ENCODE results near the gene FNIP2. TPM values are rescaled to one million over a fixed set of nuclear protein-coding genes. Genes with fewer than 3 reads are reported as not detected.
"Not testable (repeated sequence)": the region's sequence is repeated elsewhere in the genome, so short reads cannot be mapped to it uniquely, and the experiment has no call there.

The FNIP2 gene
- total RNA-seq, 1 experiment from 2014 or later: 15.8 TPM

- Histone ChIP-seq H3K36me3 (ENCODE audit: control insufficient read depth, insufficient read depth, low read length) (no peaks in the 10 kb centered on the region), H3K4me3 (ENCODE audit: low read depth, low read length) (no peak overlapping the region), H3K9me3 (no peaks in the 10 kb centered on the region), H3K27me3 (replicated peaks; ENCODE audit: control insufficient read depth, insufficient read depth, low read length) (no peaks in the 10 kb centered on the region), H3K4me1 (no peaks in the 10 kb centered on the region)
- Mint-ChIP-seq H3K4me1 (ENCODE audit: low read depth, unreplicated experiment) (peaks cover 6% of the 10 kb centered on the region), H3K27me3 (ENCODE audit: insufficient read depth, unreplicated experiment) (no peaks in the 10 kb centered on the region), H3K9me3 (ENCODE audit: unreplicated experiment) (peaks cover 10% of the 10 kb centered on the region), H3K4me3 (ENCODE audit: unreplicated experiment) (no peak overlapping the region), H3K36me3 (ENCODE audit: insufficient read depth, unreplicated experiment) (peaks cover 7% of the 10 kb centered on the region), H3K27ac (ENCODE audit: unreplicated experiment) (no peak overlapping the region)
- intact Hi-C loops (cut with micrococcal nuclease; ENCODE audit: unreplicated experiment): no loop called here
- CTCF ChIA-PET: no interaction called here
- POLR2A ChIA-PET: no interaction called here
- BruUV-seq (replicated peaks): no TSS peak
- TF ChIP-seq, protein P1, sequence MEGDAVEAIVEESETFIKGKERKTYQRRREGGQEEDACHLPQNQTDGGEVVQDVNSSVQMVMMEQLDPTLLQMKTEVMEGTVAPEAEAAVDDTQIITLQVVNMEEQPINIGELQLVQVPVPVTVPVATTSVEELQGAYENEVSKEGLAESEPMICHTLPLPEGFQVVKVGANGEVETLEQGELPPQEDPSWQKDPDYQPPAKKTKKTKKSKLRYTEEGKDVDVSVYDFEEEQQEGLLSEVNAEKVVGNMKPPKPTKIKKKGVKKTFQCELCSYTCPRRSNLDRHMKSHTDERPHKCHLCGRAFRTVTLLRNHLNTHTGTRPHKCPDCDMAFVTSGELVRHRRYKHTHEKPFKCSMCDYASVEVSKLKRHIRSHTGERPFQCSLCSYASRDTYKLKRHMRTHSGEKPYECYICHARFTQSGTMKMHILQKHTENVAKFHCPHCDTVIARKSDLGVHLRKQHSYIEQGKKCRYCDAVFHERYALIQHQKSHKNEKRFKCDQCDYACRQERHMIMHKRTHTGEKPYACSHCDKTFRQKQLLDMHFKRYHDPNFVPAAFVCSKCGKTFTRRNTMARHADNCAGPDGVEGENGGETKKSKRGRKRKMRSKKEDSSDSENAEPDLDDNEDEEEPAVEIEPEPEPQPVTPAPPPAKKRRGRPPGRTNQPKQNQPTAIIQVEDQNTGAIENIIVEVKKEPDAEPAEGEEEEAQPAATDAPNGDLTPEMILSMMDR (IDR thresholded peaks at IDR 0.05; ENCODE audit: insufficient read depth in 1 of 2, low read depth in 1 of 2, low read length in 1 of 2, severe bottlenecking in 1 of 2, unreplicated experiment in 1 of 2): no peak
- no peak for DNase-seq
Measured at GRCh38 chr4:158754385-158755180, 14.2 kb upstream of the FNIP2 start.

DNA sequence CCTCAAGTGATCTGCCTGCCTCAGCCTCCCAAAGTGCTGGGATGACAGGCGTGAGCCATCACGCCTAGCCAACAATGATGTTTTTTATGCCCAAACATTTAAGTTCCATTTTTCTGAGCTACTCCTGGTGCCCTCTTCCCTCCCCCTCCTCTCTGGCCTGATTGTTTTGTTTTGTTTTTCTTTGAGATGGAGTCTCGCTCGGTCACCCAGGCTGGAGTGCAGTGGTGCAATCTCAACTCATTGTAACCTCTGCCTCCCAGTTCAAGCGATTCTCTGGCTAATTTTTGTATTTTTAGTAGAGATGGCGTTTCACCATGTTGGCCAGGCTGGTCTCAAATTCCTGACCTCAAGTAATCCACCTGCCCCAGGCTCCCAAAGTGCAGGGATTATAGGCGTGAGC, 13.0 kb upstream of the FNIP2 start:
- H3K27me3 ChIP-seq (replicated peaks; ENCODE audit: control insufficient read depth, insufficient read depth, low read length); H3K9me3 ChIP-seq; H3K27me3 Mint-ChIP-seq (ENCODE audit: insufficient read depth, unreplicated experiment); CTCF ChIA-PET; H3K9me3 Mint-ChIP-seq (ENCODE audit: unreplicated experiment); BruUV-seq (replicated peaks); POLR2A ChIA-PET; H3K4me3 ChIP-seq (ENCODE audit: low read depth, low read length); DNase-seq; H3K36me3 ChIP-seq (ENCODE audit: control insufficient read depth, insufficient read depth, low read length); H3K4me3 Mint-ChIP-seq (ENCODE audit: unreplicated experiment); H3K4me1 Mint-ChIP-seq (ENCODE audit: low read depth, unreplicated experiment); intact Hi-C loops (cut with micrococcal nuclease; ENCODE audit: unreplicated experiment); H3K27ac Mint-ChIP-seq (ENCODE audit: unreplicated experiment); H3K4me1 ChIP-seq; H3K36me3 Mint-ChIP-seq (ENCODE audit: insufficient read depth, unreplicated experiment): not testable (repeated sequence)

DNA sequence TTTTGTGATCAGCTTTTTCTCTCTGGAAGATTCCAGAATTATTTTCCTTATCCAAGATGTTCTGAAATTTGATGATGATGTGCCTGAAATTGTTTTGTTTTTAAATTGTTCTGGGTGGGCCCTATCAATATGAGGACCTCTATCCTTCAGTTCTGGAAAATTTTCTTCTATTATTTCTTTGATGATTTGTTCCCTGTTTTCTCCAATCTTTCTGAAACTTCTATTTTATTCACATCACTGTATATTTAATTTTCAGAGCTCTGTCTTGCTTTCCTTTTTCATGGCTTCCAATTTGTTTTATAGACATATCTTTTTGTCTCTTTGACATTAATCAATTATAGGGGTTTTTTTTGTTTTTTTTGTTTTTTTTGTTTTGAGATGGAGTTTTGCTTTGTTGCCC, 12.2 kb upstream of the FNIP2 start:
- Mint-ChIP-seq H3K27ac (ENCODE audit: unreplicated experiment) (no peak overlapping the region), H3K36me3 (ENCODE audit: insufficient read depth, unreplicated experiment) (peaks cover 7% of the 10 kb centered on the region), H3K9me3 (ENCODE audit: unreplicated experiment) (peaks cover 10% of the 10 kb centered on the region), H3K4me3 (ENCODE audit: unreplicated experiment) (no peak overlapping the region), H3K4me1 (ENCODE audit: low read depth, unreplicated experiment) (peaks cover 6% of the 10 kb centered on the region), H3K27me3 (ENCODE audit: insufficient read depth, unreplicated experiment) (no peaks in the 10 kb centered on the region)
- TF ChIP-seq, protein P1 (IDR thresholded peaks at IDR 0.05; ENCODE audit: insufficient read depth in 1 of 2, low read depth in 1 of 2, low read length in 1 of 2, severe bottlenecking in 1 of 2, unreplicated experiment in 1 of 2): no peak
- no peak overlapping the region for H3K4me3 ChIP-seq (ENCODE audit: low read depth, low read length)
- H3K9me3 ChIP-seq: no peaks in the 10 kb centered on the region
- BruUV-seq (replicated peaks): no TSS peak
- H3K36me3 ChIP-seq (ENCODE audit: control insufficient read depth, insufficient read depth, low read length): no peaks in the 10 kb centered on the region
- H3K27me3 ChIP-seq (replicated peaks; ENCODE audit: control insufficient read depth, insufficient read depth, low read length): no peaks in the 10 kb centered on the region
- H3K4me1 ChIP-seq: no peaks in the 10 kb centered on the region
- ChIA-PET CTCF (interaction anchor here (0.7 kb wide), 1 partner anchor 26 kb away, joined by 3 read pairs; no protein-coding TSS in a partner anchor), POLR2A (no interaction called here)
- intact Hi-C loops (cut with micrococcal nuclease; ENCODE audit: unreplicated experiment): no loop called here
- DNase-seq: no peak

Data from Caco-2 (cell line).